ENCODE data around the gene CEPT1.
A peak's percentile ranks its signal among the peaks of the same experiment; 100 is the strongest.
"Not testable (repeated sequence)": the region's sequence is repeated elsewhere in the genome, so short reads cannot be mapped to it uniquely, and the experiment has no call there.

CEPT1 gene

GRCh38 chr1:111139956-111140679, at the start of gene CEPT1, which contains the start of gene DRAM2:
Gene CEPT1 (plus strand): TSS chr1:111140223. CDS start chr1:111147715, 7,492 bp downstream.
Gene DRAM2 (minus strand): TSS chr1:111140093. CDS start chr1:111131554, 8,539 bp downstream.
- peak; percentile 79 for DNase-seq

- not testable (repeated sequence) for DNase-seq
These were observed 44.6 kb upstream of the CEPT1 start for GRCh38 chr1:111095421-111095820.

DNA sequence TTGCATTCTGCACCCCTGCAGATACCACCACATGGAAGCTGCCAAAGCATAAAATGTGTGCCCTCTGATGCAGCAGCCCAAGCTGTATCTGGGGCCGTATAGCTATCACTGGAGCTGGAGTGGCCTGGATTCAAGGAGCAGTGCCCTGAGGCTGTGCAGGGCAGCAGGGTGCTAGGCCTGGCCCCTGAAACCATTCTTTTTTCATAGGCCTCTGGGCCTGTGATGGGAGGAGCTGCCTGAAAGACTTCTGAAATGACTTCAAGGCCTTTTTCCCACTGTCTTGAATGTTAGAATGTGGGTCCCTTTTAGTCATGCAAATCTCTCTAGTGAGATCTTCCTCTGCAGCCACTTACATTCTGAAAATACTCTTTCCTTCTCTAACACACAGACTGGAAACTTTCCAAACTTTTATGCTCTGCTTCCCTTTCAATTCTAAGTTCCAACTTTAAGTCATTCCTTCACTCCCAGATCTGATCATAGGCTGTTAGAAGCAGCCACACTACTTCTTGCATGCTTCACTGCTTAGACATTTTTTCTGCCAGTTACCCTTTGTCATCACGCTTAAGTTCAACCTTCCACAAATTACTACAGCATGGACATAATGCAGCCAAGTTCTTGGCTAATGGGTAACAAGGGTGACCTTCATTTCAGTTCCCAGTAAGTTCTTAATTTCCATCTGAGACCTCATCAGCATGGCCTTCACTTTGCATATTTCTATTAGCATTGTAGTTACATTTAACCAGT, 42.5 kb upstream of the CEPT1 start:
- DNase-seq, result no peak

DNA sequence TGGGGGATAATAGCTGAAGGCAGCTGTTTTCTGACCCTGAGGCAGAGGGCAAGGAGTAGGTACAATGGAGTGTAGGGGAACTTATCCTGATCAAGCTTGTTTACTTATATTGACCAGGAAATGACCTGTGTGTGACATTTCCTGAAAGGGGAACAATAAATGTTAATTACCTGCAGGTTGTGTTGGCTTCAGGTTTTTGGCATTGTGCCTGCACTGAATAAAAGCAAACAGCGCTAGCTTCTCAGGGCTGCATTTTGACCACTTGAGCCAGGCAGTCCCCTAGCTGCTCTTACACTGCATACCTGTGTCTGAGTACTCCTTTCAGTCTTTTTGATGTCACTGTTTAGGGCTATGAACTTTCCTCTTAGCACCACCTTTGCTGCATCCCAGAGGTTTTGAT, 40.7 kb upstream of the CEPT1 start:
- no peak for DNase-seq

DNA sequence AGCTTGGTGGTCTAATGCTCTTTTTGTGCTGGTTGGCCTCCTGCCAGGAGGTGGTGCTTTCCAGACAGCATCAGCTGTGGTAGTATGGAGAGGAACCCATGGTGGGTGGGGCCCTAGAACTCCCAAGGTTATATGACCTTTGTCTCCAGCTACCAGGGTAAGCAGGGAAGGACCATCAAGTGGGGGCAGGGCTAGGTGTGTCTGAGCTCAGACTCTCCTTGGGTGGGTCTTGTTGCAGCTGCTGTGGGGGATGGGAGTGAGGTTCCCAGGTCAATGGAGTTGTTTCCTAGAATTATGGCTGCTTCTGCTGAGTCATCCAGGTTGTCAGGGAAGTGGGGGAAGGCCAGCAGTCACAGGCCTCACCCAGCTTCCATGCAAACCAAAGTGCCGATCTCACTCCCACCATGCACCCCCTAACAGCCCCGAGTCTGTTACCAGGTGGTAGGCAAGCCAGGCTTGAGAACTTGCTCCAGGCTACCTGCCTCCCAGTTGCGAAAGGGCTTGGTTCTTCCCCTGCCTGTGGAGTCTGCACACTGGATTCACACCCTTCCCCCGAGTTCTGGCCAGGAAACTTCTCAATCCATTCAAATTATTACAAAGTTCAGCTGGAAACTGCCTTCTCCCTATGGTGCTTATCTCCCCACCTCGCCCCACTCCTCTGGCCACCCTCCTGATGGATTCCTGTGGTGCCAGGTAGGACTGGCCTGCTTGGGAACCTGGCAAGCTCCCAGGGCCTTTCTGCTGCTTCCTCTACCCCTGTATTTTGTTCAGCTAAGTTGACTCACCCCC, 38.0 kb upstream of the CEPT1 start:
- DNase-seq, result no peak

- DNase-seq, result no peak
These were observed 35.0 kb upstream of the CEPT1 start for GRCh38 chr1:111104981-111105380.

GRCh38 chr1:111110197-111110899, 29.7 kb upstream of the CEPT1 start:
- no peak for DNase-seq

- no peak for DNase-seq
These were observed 23.5 kb upstream of the CEPT1 start for GRCh38 chr1:111116496-111116895.

- no peak for DNase-seq
These were observed 13.7 kb upstream of the CEPT1 start for GRCh38 chr1:111126354-111126753.

- DNase-seq, result no peak
These were observed 11.9 kb upstream of the CEPT1 start for GRCh38 chr1:111127923-111128643.

DNA sequence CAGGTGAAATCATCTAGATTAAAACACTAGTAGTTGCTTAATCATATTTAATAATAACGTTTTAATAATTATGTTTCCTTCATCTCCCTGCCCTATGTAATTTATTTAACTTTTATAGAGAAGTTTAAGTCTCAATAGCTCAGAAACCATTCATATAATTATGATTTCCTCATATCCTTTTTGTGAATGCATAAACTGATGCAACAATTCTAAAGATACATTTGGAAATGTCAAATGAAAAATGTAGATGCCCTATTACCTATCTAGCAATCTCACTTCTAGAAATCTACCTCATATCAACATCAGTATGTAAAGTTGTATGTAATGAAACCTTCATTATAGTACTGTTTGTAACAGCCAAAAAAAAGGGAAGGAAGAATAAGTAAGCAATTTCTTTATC, 10.6 kb upstream of the CEPT1 start:
- DNase-seq, result no peak

DNA sequence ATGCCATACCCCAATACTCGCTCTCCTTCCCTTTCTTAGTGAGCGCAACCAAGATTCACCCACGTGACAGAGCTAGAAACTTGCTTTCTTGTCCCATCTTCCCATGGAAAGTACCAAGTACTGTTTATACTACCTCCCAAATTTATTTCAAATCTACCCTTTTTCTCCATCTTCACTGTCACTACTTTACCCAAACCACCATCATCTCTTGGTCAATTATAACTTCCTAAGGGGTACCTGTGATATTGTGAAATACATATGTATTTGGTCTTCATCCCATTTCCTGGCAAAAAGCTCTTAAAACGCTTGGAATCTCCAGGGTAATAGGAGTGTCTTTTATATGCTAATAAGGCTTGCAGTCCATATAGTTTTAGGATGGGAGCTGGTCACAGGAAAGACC, 8.3 kb upstream of the CEPT1 start:
- no peak for DNase-seq

- DNase-seq, result no peak
These were observed 6.2 kb upstream of the CEPT1 start for GRCh38 chr1:111133866-111134265.

- DNase-seq, result peak; percentile 28
These were observed 583 bp upstream of the CEPT1 start for GRCh38 chr1:111139324-111139955.

GRCh38 chr1:111140680-111140967, 601 bp downstream of the CEPT1 start:
- DNase-seq, result no peak

GRCh38 chr1:111141245-111142220, 1.5 kb downstream of the CEPT1 start:
- DNase-seq, result no peak

GRCh38 chr1:111142356-111142975, 2.4 kb downstream of the CEPT1 start:
- DNase-seq, result no peak

DNA sequence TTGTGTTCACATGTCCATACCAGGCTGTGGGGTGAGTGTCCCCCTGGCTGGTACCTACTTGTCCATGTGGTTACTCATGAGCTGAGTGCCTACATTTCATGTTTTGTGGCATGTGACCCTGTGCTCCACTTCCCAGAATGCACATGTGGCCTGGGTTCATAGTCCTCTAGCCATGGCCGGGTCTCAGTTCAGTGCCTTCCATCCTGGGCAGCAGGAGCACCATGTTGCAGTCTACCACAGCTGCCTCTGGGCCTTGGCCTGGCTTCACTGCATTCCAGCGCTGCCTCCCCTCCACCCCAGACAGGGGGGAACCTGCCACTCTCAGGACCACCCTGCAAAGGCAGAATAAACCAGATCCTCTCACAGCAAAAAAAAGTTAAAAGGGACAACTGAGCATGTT, 5.5 kb downstream of the CEPT1 start:
- no peak for DNase-seq

DNA sequence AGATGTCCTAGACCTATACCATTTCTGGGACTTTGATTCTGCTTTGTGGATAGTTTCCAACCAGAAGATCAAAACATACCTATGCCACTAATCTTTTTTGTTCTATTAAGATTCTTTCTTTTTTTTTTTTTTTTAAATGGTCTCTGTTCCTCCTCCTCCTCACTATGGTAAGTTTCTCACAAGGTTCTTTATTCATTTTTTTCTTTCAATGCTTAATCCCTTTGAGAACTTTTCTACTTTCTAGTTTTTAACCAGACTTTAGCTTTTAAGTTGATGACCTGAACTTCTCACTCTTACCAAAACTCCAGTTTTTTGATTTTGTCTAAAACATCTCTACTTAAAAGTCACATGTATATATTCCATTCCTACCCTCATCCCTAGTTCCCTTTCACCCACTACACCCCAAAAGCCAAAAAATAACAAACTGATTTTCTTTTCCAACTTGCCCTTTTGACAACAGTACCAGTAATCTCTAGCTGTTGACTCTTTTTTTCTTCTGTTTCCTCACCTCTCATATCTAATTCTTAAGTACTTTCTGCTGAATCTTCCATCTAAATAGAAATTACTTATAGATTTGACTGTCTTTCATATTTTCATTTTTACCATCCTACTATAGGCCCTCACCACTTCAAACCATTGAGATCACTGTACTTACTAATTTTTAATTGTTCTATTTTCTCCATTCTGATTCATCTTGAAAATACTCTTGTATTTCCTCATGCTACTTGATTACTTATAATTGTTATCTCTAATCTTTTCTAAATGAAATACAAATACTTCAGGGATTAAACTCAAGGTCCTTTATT, 6.1 kb downstream of the CEPT1 start:
- DNase-seq, result no peak
